VCaP (cell line): ENCODE measurements around the gene XPO1.
"Not testable (repeated sequence)": the region's sequence is repeated elsewhere in the genome, so short reads cannot be mapped to it uniquely, and the experiment has no call there.

Experiments used
- H3K27ac ChIP-seq: fragments of 450-650 bp; 2 replicates; pipeline ENCODE4 v1.5.1; 2017
- CTCF ChIP-seq: fragments of 450-650 bp; conservative IDR thresholded peaks from 2 replicates; pipeline ENCODE4 v1.5.1; 2017; ENCODE audit warnings: mild to moderate bottlenecking, moderate library complexity

The XPO1 gene

GRCh38 chr2:61538200-61538919, at the start of gene XPO1:
XPO1 (minus strand) TSS chr2:61538356; CDS start chr2:61533897, 4,459 bp downstream.
- no peak for TF ChIP-seq CTCF
- H3K27ac ChIP-seq: peak within 1 kb of the TSS; percentile 97

- H3K27ac ChIP-seq: not testable (repeated sequence)
Observed at GRCh38 chr2:61586928-61587327, 48.8 kb upstream of the XPO1 start.

GRCh38 chr2:61585383-61585782, 47.2 kb upstream of the XPO1 start:
- TF ChIP-seq CTCF: no peak
- no peak overlapping the region for H3K27ac ChIP-seq

- not testable (repeated sequence) for H3K27ac ChIP-seq
Observed at GRCh38 chr2:61584368-61584767, 46.2 kb upstream of the XPO1 start.

- no peak overlapping the region for H3K27ac ChIP-seq
- no peak for TF ChIP-seq CTCF
Observed at GRCh38 chr2:61582165-61582564, 44.0 kb upstream of the XPO1 start.

- TF ChIP-seq CTCF: no peak
- no peak overlapping the region for H3K27ac ChIP-seq
Observed at GRCh38 chr2:61581716-61582115, 43.6 kb upstream of the XPO1 start.

GRCh38 chr2:61575447-61575859, 37.3 kb upstream of the XPO1 start:
- H3K27ac ChIP-seq: no peak overlapping the region
- TF ChIP-seq CTCF: no peak

GRCh38 chr2:61566566-61566965, 28.4 kb upstream of the XPO1 start:
- no peak for TF ChIP-seq CTCF
- no peak overlapping the region for H3K27ac ChIP-seq

- H3K27ac ChIP-seq: no peak overlapping the region
- TF ChIP-seq CTCF: no peak
Observed at GRCh38 chr2:61562615-61563014, 24.5 kb upstream of the XPO1 start.
